Adrenal gland (tissue), 5 donors: ENCODE measurements around the gene SPINK9.

Experiments
- POLR2A ChIP-seq, 2 donors: fragments of 450-650 bp; IDR thresholded peaks; one replicate each; pipeline ENCODE4 v1.6.1; 2017; ENCODE audit warnings: antibody characterized with exemption in 2 of 2, mild to moderate bottlenecking in 2 of 2, moderate library complexity in 1 of 2
- TF ChIP-seq, protein P1 (sequence below), 6 experiments: fragments of 450-650 bp in 4 of 6; fragments of 200-600 bp in 2 of 6; sonication (generic) in 1 of 6; IDR thresholded peaks; 1 replicate in 5 of 6; 2 replicates in 1 of 6; pipeline versions ENCODE4 v1.5.1 to v1.8.0; 2016 to 2021; ENCODE audit warnings: antibody characterized with exemption in 6 of 6, mild to moderate bottlenecking in 2 of 6, moderate library complexity in 1 of 6
- donor health status: DM: no; HTN: no; CAD: no.

DNA sequence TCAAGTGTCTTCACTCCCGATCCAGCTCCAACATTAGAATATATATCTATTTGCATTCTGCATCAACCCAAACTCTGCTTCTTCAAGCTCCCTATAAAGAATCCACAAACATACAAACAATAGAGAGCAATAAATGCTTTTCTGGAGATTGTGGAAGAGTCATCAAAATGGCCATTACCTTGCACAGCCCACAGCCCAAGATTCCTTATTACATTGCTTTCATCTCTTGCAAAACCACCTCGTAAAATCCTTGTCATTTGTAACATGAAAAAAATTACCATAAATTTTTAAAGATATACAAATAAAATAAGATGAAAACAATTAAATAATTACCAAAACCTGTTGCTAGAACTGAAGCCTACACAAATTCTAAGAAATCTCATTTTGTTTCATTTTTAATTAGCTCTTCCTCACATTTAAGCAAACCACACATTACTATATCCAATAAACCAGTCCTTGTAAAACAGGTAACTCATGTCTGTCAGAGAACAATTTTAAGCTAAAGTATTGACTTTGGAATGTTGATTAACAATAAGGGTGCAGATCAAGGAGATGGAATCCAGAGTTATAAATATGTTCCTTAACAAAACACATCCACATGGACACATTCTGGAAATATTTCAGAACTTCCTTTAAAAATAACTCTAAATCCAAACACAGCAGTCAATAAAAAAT is 7.1 kb downstream of the SPINK9 start:
- TF ChIP-seq, protein P1, sequence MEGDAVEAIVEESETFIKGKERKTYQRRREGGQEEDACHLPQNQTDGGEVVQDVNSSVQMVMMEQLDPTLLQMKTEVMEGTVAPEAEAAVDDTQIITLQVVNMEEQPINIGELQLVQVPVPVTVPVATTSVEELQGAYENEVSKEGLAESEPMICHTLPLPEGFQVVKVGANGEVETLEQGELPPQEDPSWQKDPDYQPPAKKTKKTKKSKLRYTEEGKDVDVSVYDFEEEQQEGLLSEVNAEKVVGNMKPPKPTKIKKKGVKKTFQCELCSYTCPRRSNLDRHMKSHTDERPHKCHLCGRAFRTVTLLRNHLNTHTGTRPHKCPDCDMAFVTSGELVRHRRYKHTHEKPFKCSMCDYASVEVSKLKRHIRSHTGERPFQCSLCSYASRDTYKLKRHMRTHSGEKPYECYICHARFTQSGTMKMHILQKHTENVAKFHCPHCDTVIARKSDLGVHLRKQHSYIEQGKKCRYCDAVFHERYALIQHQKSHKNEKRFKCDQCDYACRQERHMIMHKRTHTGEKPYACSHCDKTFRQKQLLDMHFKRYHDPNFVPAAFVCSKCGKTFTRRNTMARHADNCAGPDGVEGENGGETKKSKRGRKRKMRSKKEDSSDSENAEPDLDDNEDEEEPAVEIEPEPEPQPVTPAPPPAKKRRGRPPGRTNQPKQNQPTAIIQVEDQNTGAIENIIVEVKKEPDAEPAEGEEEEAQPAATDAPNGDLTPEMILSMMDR (IDR thresholded peaks at IDR 0.05) = no peak
- no peak for TF ChIP-seq POLR2A (IDR thresholded peaks at IDR 0.05)
